HCT116 (cell line): ENCODE results near the gene MVK. TPM values are rescaled to one million over a fixed set of nuclear protein-coding genes. Genes with fewer than 3 reads are reported as not detected.

ENCODE experiments used
- ATAC-seq: fragments of 200-7000 bp; cut with Tn5 transposase; 2 replicates; pipeline ENCODE4 v1.9.1; 2020; ENCODE audit warnings: mild to moderate bottlenecking, moderate library complexity
- BruUV-seq: library from RNA; stranded (reverse); fragments of 400-500 nt; replicated peaks from 2 replicates; lab custom pipeline; 2021; lab: Mats Ljungman, UMichigan
- CTCF ChIA-PET: fragments of 300-600 bp; sonication (Branson Sonifier 250); formaldehyde crosslinking; loops from one replicate; lab custom pipeline; 2021; ENCODE audit warnings: antibody characterized with exemption; lab: Charles Lee
- POLR2A ChIA-PET: fragments of 300-600, 350-600 bp; sonication (Branson Sonifier 250); formaldehyde crosslinking; loops from one replicate; lab custom pipeline; 2021; ENCODE audit warnings: antibody characterized with exemption; lab: Charles Lee
- RAD21 ChIA-PET, 2 experiments: fragments of 300-600 bp; sonication (Branson Sonifier 250); formaldehyde crosslinking; loops; one replicate each; lab custom pipeline; 2023; ENCODE audit warnings: low total read pairs in 2 of 2; ENCODE audit not compliant: uncharacterized antibody in 2 of 2, unreplicated experiment in 2 of 2, low non-redundant PET in 1 of 2; lab: Charles Lee
- DNase-seq: peaks from one replicate; pipeline ENCODE4 v3.0.0-alpha.2; 2010; ENCODE audit warnings: low read depth, low spot score
- H2AFZ ChIP-seq: fragments of 200-600 bp; shearing (Covaris generic), sonication (generic); 2 replicates; pipeline ENCODE4 v1.6.1; 2017; ENCODE audit warnings: low read depth, mixed run types, mixed read lengths, antibody characterized with exemption, low read length; ENCODE audit not compliant: poor library complexity, severe bottlenecking
- H3K27ac ChIP-seq: 2 replicates; pipeline ENCODE4 v1.5.1; 2012; ENCODE audit warnings: low read depth, low read length
- H3K27me3 ChIP-seq: fragments of 200-600 bp; sonication (generic); 2 replicates; pipeline ENCODE4 v1.6.1; 2016; ENCODE audit warnings: mixed run types, low read length, mixed read lengths; ENCODE audit not compliant: insufficient read depth
- H3K36me3 ChIP-seq, 2 experiments: fragments of 200-500 bp in 1 of 2; fragments of 200-600 bp in 1 of 2; sonication (Bioruptor generic) in 1 of 2; sonication (generic) in 1 of 2; 2 replicates each; pipeline versions ENCODE4 v1.5.1 to v1.6.1; 2014 to 2016; ENCODE audit warnings: low read length in 2 of 2, inconsistent platforms in 1 of 2, mixed read lengths in 1 of 2, mixed run types in 1 of 2; ENCODE audit not compliant: insufficient read depth in 2 of 2, control insufficient read depth in 1 of 2
- H3K4me1 ChIP-seq, 2 experiments: fragments of 200-600 bp in 1 of 2; sonication (generic) in 1 of 2; 2 replicates each; pipeline versions ENCODE4 v1.5.1 to v1.6.1; 2012 to 2017; ENCODE audit warnings: low read length in 2 of 2, inconsistent platforms in 1 of 2, mild to moderate bottlenecking in 1 of 2, mixed read lengths in 1 of 2, mixed run types in 1 of 2, moderate library complexity in 1 of 2; ENCODE audit not compliant: insufficient read depth in 2 of 2, control insufficient read depth in 1 of 2
- H3K4me2 ChIP-seq: fragments of 200-600 bp; sonication (generic); 2 replicates; pipeline ENCODE4 v1.6.1; 2017; ENCODE audit warnings: mixed run types, low read length, mixed read lengths
- H3K4me3 ChIP-seq, 2 experiments: fragments of 200-600 bp in 1 of 2; sonication (generic) in 1 of 2; replicated peaks in 1 of 2; 2 replicates each; pipeline ENCODE4 v1.5.1; 2011 to 2016; ENCODE audit warnings: low read length in 2 of 2, control low read depth in 1 of 2, low read depth in 1 of 2, mild to moderate bottlenecking in 1 of 2, mixed read lengths in 1 of 2, mixed run types in 1 of 2
- H3K79me2 ChIP-seq: fragments of 200-600 bp; sonication (generic); 2 replicates; pipeline ENCODE4 v1.6.1; 2017; ENCODE audit warnings: mild to moderate bottlenecking, mixed run types, low read length, moderate library complexity, mixed read lengths; ENCODE audit not compliant: insufficient read depth
- H3K9ac ChIP-seq: fragments of 200-600 bp; sonication (generic); 2 replicates; pipeline ENCODE4 v1.6.1; 2016; ENCODE audit warnings: low read length, mixed read lengths
- H3K9me2 ChIP-seq: fragments of 200-600 bp; sonication (generic), shearing (Covaris generic); 2 replicates; pipeline ENCODE4 v1.6.1; 2017; ENCODE audit warnings: mixed run types, mild to moderate bottlenecking, moderate library complexity; ENCODE audit not compliant: insufficient read depth
- H3K9me3 ChIP-seq, 2 experiments: fragments of 200-500 bp in 1 of 2; fragments of 200-600 bp in 1 of 2; sonication (Bioruptor generic) in 1 of 2; sonication (generic) in 1 of 2; 2 replicates each; pipeline ENCODE4 v1.6.1; 2014 to 2017; ENCODE audit warnings: low read length in 2 of 2, mixed read lengths in 2 of 2, inconsistent platforms in 1 of 2, low read depth in 1 of 2, mild to moderate bottlenecking in 1 of 2, mixed run types in 1 of 2, moderate library complexity in 1 of 2; ENCODE audit not compliant: control insufficient read depth in 1 of 2, insufficient read depth in 1 of 2
- H4K20me1 ChIP-seq: fragments of 200-600 bp; sonication (generic), shearing (Covaris generic); 2 replicates; pipeline ENCODE4 v1.6.1; 2017; ENCODE audit warnings: mixed run types, mild to moderate bottlenecking, moderate library complexity; ENCODE audit not compliant: insufficient read depth
- CEBPB ChIP-seq: IDR thresholded peaks from 2 replicates; pipeline ENCODE4 v1.6.1; 2012; ENCODE audit warnings: low read depth
- EGR1 ChIP-seq: IDR thresholded peaks from 2 replicates; pipeline ENCODE4 v1.6.1; 2012; ENCODE audit warnings: low read depth
- ELF1 ChIP-seq: IDR thresholded peaks from 2 replicates; pipeline ENCODE4 v1.6.1; 2012; ENCODE audit warnings: low read depth, borderline replicate concordance
- EZH2 ChIP-seq: fragments of 200-600 bp; sonication (generic); IDR thresholded peaks from 2 replicates; pipeline ENCODE4 v1.6.1; 2017; ENCODE audit warnings: antibody characterized with exemption, mixed run types
- EZH2phosphoT487 ChIP-seq: fragments of 200-600 bp; IDR thresholded peaks from 2 replicates; pipeline ENCODE4 v1.6.1; 2018; ENCODE audit warnings: antibody characterized with exemption, borderline replicate concordance
- RAD21 ChIP-seq: IDR thresholded peaks from 2 replicates; pipeline ENCODE4 v1.6.1; 2012; ENCODE audit warnings: low read depth, mild to moderate bottlenecking
- SRF ChIP-seq: IDR thresholded peaks from 2 replicates; pipeline ENCODE4 v1.6.1; 2012; ENCODE audit warnings: low read depth
- intact Hi-C: fragments of 100-400 bp; cut with micrococcal nuclease; formaldehyde crosslinking; loops from 2 replicates; pipeline ENCODE4 v1.10.0; 2022
- total RNA-seq: library from RNA; stranded (reverse); gene quantifications from one replicate; pipeline ENCODE4 v1.2.1, GENCODE V29; 2021; ENCODE audit not compliant: unreplicated experiment
- TF ChIP-seq, protein P1 (sequence below): IDR thresholded peaks from 2 replicates; pipeline ENCODE4 v1.6.1; 2012

The MVK gene
- total RNA-seq, 1 experiment from 2014 or later = 17.3 TPM

DNA sequence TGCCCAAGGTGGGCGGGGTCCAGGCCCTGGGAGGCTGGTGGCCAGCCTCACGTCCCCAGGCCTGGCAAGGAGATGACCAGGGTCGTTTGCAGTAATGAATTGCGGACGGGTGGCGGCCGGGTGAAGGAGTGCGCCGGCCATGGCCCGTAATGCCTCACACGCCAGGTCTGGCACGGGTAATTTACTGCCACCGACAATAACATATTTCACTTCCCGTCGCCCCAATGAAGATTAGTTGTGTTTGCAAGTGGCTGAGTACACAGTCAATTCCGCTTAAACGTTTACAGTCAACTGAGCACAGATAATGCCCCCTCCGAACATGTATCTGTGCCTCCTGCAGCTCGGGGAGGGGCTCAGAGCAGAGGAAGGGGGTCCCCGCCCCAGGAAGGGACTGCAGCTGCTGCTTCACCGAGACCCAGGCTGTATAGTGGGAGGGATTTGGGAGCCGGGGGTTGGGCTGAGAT is 48.3 kb downstream of the MVK start:
- ChIA-PET RAD21 (no interaction called here), POLR2A (no interaction called here), CTCF (interaction anchor here (2.3 kb wide), 1 partner anchor 24 kb away, joined by 6 read pairs; no protein-coding TSS in a partner anchor)
- ATAC-seq = no peak
- H3K9me3 ChIP-seq = no peaks in the 10 kb centered on the region
- no peak overlapping the region for H2AFZ ChIP-seq
- no TSS peak for BruUV-seq
- intact Hi-C loops = no loop called here
- peaks cover 2 to 13% of the 10 kb centered on the region in 2 experiments; a peak in 2 of 4 replicates for H3K4me1 ChIP-seq
- H3K36me3 ChIP-seq = no peaks in the 10 kb centered on the region
- H3K9me2 ChIP-seq = no peaks in the 10 kb centered on the region
- H3K4me2 ChIP-seq = no peak overlapping the region
- no peak for DNase-seq
- no peak overlapping the region for H3K9ac ChIP-seq
- no peaks in the 10 kb centered on the region for H4K20me1 ChIP-seq
- H3K4me3 ChIP-seq = no peak overlapping the region
- H3K79me2 ChIP-seq = no peaks in the 10 kb centered on the region
- TF ChIP-seq EGR1 = no peak
- no peak for TF ChIP-seq ELF1
- H3K27me3 ChIP-seq = peaks cover 18% of the 10 kb centered on the region; the same call in 1 of the 2 replicates
- H3K27ac ChIP-seq = no peak overlapping the region

DNA sequence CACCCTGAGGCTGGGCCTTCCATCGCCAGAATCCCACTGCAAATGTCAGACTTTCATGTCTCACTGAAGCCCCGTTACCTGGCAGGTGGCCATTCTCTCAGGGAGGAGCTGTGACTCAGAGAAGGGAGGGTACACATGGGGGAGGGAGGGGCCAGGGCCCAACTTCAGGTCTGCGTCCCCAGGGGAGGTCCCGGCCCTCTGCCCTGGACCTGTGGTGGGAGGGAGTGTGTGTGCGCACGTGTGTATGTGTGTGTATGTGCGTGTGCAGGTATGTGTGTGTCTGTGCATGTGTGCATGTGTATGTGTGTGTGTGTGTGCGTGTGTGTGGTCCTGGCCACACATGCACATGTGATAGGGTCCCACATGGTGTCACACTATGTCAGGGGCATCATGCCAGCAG is 50.9 kb downstream of the MVK start:
- Histone ChIP-seq H3K27ac (no peak overlapping the region), H4K20me1 (no peaks in the 10 kb centered on the region), H2AFZ (no peak overlapping the region), H3K9me3 (no peaks in the 10 kb centered on the region), H3K79me2 (no peaks in the 10 kb centered on the region), H3K4me1 (peaks cover 2 to 13% of the 10 kb centered on the region in 2 experiments; a peak in 2 of 4 replicates), H3K4me2 (no peak overlapping the region), H3K9ac (no peak overlapping the region), H3K9me2 (no peaks in the 10 kb centered on the region), H3K4me3 (no peak overlapping the region), H3K27me3 (peaks cover 15% of the 10 kb centered on the region; the same call in 1 of the 2 replicates), H3K36me3 (no peaks in the 10 kb centered on the region)
- peak; percentile 23; the same call in 1 of the 2 replicates for ATAC-seq
- intact Hi-C loops = no loop called here
- ChIA-PET RAD21 (no interaction called here), POLR2A (no interaction called here), CTCF (no interaction called here)
- TF ChIP-seq, protein P1, sequence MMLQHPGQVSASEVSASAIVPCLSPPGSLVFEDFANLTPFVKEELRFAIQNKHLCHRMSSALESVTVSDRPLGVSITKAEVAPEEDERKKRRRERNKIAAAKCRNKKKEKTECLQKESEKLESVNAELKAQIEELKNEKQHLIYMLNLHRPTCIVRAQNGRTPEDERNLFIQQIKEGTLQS = no peak
- no peak for TF ChIP-seq EZH2
- no peak for TF ChIP-seq EZH2phosphoT487
- no peak for TF ChIP-seq CEBPB
- no peak for TF ChIP-seq SRF
- TF ChIP-seq RAD21 = no peak
- no peak for DNase-seq
- BruUV-seq = no TSS peak
